Thyroid gland (tissue), 4 donors: Measurements from ENCODE around the gene TNNC1.

Experiments used
- POLR2A ChIP-seq, 2 donors: fragments of 450-650 bp; IDR thresholded peaks; one replicate each; pipeline ENCODE4 v1.6.1; 2017; ENCODE audit warnings: antibody characterized with exemption in 2 of 2, mild to moderate bottlenecking in 2 of 2, moderate library complexity in 1 of 2
- TF ChIP-seq, protein P1 (sequence below), 6 experiments: fragments of 200-600 bp in 3 of 6; fragments of 450-650 bp in 3 of 6; sonication (generic) in 3 of 6; IDR thresholded peaks; one replicate each; pipeline ENCODE4 v1.5.1; 2016 to 2019; ENCODE audit warnings: antibody characterized with exemption in 6 of 6, mild to moderate bottlenecking in 2 of 6, inconsistent platforms in 1 of 6, moderate library complexity in 1 of 6

DNA sequence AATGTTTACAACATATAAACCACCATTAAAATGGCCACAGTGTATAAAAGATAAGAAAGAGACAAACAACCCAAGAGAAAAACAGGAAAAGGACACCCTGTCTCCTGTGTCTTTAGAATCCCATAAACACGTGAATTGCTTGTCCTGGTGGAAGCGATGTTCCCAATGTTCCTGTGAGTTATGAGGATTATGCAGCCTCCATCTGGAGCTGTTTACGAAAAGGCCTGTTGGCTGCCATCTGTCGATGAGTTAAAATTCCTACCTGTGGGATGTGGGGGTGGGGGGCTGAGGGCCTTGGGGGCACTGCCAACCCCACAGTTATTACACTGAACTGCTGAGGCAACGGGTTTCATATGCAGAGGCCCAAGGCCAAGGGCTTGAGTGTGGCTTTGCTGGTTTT is 15.2 kb upstream of the TNNC1 start:
- TF ChIP-seq, protein P1, sequence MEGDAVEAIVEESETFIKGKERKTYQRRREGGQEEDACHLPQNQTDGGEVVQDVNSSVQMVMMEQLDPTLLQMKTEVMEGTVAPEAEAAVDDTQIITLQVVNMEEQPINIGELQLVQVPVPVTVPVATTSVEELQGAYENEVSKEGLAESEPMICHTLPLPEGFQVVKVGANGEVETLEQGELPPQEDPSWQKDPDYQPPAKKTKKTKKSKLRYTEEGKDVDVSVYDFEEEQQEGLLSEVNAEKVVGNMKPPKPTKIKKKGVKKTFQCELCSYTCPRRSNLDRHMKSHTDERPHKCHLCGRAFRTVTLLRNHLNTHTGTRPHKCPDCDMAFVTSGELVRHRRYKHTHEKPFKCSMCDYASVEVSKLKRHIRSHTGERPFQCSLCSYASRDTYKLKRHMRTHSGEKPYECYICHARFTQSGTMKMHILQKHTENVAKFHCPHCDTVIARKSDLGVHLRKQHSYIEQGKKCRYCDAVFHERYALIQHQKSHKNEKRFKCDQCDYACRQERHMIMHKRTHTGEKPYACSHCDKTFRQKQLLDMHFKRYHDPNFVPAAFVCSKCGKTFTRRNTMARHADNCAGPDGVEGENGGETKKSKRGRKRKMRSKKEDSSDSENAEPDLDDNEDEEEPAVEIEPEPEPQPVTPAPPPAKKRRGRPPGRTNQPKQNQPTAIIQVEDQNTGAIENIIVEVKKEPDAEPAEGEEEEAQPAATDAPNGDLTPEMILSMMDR (IDR thresholded peaks at IDR 0.05), result no peak
- TF ChIP-seq POLR2A (IDR thresholded peaks at IDR 0.05), result no peak
